ENCODE data around the gene C17orf75. TPM values are rescaled to one million over a fixed set of nuclear protein-coding genes. Genes with fewer than 3 reads are reported as not detected.

Gene C17orf75
- total RNA-seq, 1 donor, result 19.2 TPM

GRCh38 chr17:32288615-32289014 is 53.4 kb downstream of the C17orf75 start:
- no peak for TF ChIP-seq CTCF (IDR thresholded peaks at IDR 0.05; ENCODE audit: insufficient read depth, low read length)
- DNase-seq (ENCODE audit: low read depth), result no peak
- H3K4me3 ChIP-seq (ENCODE audit: low read depth, low read length), result no peak overlapping the region

GRCh38 chr17:32287804-32288511 is 54.0 kb downstream of the C17orf75 start:
- TF ChIP-seq CTCF (IDR thresholded peaks at IDR 0.05; ENCODE audit: insufficient read depth, low read length), result no peak
- DNase-seq (ENCODE audit: low read depth), result no peak
- H3K4me3 ChIP-seq (ENCODE audit: low read depth, low read length), result no peak overlapping the region

GRCh38 chr17:32286518-32286900 is 55.5 kb downstream of the C17orf75 start:
- TF ChIP-seq CTCF (IDR thresholded peaks at IDR 0.05; ENCODE audit: insufficient read depth, low read length), result no peak
- no peak overlapping the region for H3K4me3 ChIP-seq (ENCODE audit: low read depth, low read length)
- no peak for DNase-seq (ENCODE audit: low read depth)

GRCh38 chr17:32285746-32286517 is 56.0 kb downstream of the C17orf75 start:
- no peak for TF ChIP-seq CTCF (IDR thresholded peaks at IDR 0.05; ENCODE audit: insufficient read depth, low read length)
- DNase-seq (ENCODE audit: low read depth), result no peak
- H3K4me3 ChIP-seq (ENCODE audit: low read depth, low read length), result no peak overlapping the region

- no peak overlapping the region for H3K4me3 ChIP-seq (ENCODE audit: low read depth, low read length)
- DNase-seq (ENCODE audit: low read depth), result no peak
- no peak for TF ChIP-seq CTCF (IDR thresholded peaks at IDR 0.05; ENCODE audit: insufficient read depth, low read length)
Observed at GRCh38 chr17:32285306-32285705, 56.7 kb downstream of the C17orf75 start.

GRCh38 chr17:32283745-32284201 is 58.2 kb downstream of the C17orf75 start:
- TF ChIP-seq CTCF (IDR thresholded peaks at IDR 0.05; ENCODE audit: insufficient read depth, low read length), result no peak
- DNase-seq (ENCODE audit: low read depth), result peak; percentile 56
- no peak overlapping the region for H3K4me3 ChIP-seq (ENCODE audit: low read depth, low read length)
